CD4-positive, CD25-positive, alpha-beta regulatory T cell (primary cell): ENCODE results near the gene TMEM19. TPM values are rescaled to one million over a fixed set of nuclear protein-coding genes. Genes with fewer than 3 reads are reported as not detected.

Experiments used
- ATAC-seq, 2 donors: fragments of 150-1000 bp; cut with Tn5 transposase; one replicate each; pipeline ENCODE4 v1.10.0; 2021; ENCODE audit warnings: low read depth in 2 of 2, moderate number of reproducible peaks in 2 of 2, moderate library complexity in 1 of 2
- DNase-seq, 3 donors: peaks; one replicate each; pipeline versions ENCODE4 v3.0.0 to v3.0.0-alpha.2; 2012 to 2022; ENCODE audit warnings: mixed read lengths in 1 of 3
- H3K27ac ChIP-seq: one replicate; pipeline ENCODE4 v1.7.0; 2013; ENCODE audit warnings: mild to moderate bottlenecking, low read length; ENCODE audit not compliant: insufficient read depth, poor library complexity, severe bottlenecking
- H3K27me3 ChIP-seq: one replicate; pipeline ENCODE4 v1.7.0; 2013; ENCODE audit warnings: low read length; ENCODE audit not compliant: control insufficient read depth, insufficient read depth
- H3K36me3 ChIP-seq: one replicate; pipeline ENCODE4 v1.7.0; 2013; ENCODE audit warnings: mild to moderate bottlenecking, low read length, moderate library complexity; ENCODE audit not compliant: control insufficient read depth, insufficient read depth
- H3K4me1 ChIP-seq: 2 replicates; pipeline ENCODE4 v1.7.0; 2013; ENCODE audit warnings: mild to moderate bottlenecking, low read length; ENCODE audit not compliant: insufficient read depth, control insufficient read depth, poor library complexity, severe bottlenecking
- H3K4me3 ChIP-seq: one replicate; pipeline ENCODE4 v1.7.0; 2013; ENCODE audit warnings: low read depth, mild to moderate bottlenecking, low read length, moderate library complexity
- H3K9me3 ChIP-seq, 2 experiments: 1 replicate in 1 of 2; 2 replicates in 1 of 2; pipeline ENCODE4 v1.7.0; 2013; ENCODE audit warnings: low read length in 2 of 2, mild to moderate bottlenecking in 1 of 2, moderate library complexity in 1 of 2; ENCODE audit not compliant: control insufficient read depth in 2 of 2
- H3K27ac Mint-ChIP-seq, 3 donors: one replicate each; pipeline ENCODE4 v1.8.0; 2020 to 2022; ENCODE audit warnings: mild to moderate bottlenecking in 3 of 3, mixed read lengths in 3 of 3, moderate library complexity in 2 of 3
- H3K27me3 Mint-ChIP-seq: one replicate; pipeline ENCODE4 v1.8.0; 2022; ENCODE audit warnings: mild to moderate bottlenecking, mixed read lengths
- H3K36me3 Mint-ChIP-seq: one replicate; pipeline ENCODE4 v1.8.0; 2020; ENCODE audit warnings: mixed read lengths
- H3K4me1 Mint-ChIP-seq, 4 donors: one replicate each; pipeline ENCODE4 v1.8.0; 2020 to 2022; ENCODE audit warnings: mixed read lengths in 4 of 4, mild to moderate bottlenecking in 1 of 4
- H3K4me3 Mint-ChIP-seq, 4 donors: one replicate each; pipeline ENCODE4 v1.8.0; 2020 to 2022; ENCODE audit warnings: mild to moderate bottlenecking in 4 of 4, mixed read lengths in 4 of 4, moderate library complexity in 3 of 4
- H3K9me3 Mint-ChIP-seq, 7 donors: one replicate each; pipeline ENCODE4 v1.8.0; 2020 to 2022; ENCODE audit warnings: mixed read lengths in 7 of 7, mild to moderate bottlenecking in 3 of 7, moderate library complexity in 2 of 7
- polyA plus RNA-seq, 4 donors: library from polyadenylated mRNA; unstranded; fragments of 300-500 nt; fragmentation: Illumina TruSeq; gene quantifications; one replicate each; pipeline ENCODE4 v1.2.3, GENCODE V29; 2021
- total RNA-seq: library from RNA; stranded (reverse); gene quantifications from one replicate; pipeline ENCODE4 v1.2.3, GENCODE V29; 2022

The TMEM19 gene
- total and polyA plus RNA-seq, 5 donors from 2014 or later, result 10.8 to 33.3 (median 24.7) TPM

DNA sequence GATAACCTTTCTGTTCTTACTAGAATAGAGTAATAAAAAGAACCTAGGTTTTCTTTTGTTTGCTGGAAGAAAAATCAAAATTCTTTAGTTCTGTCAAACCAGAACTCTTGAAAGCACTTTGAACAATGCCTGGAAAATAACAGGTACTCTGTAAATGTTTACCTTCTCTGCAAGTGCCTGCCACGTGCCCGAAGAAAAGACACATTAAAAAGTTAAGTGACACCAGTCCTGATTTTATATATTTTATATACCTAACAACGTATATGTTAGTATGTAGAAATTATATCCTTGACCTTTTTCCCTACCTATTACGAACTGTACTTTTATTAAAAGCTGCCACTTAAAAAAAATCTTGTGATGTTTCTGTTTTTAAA is 20.8 kb upstream of the TMEM19 start:
- H3K4me1 ChIP-seq, result peaks cover 38% of the 10 kb centered on the region
- H3K36me3 ChIP-seq, result peaks cover under 1% of the 10 kb centered on the region
- peak in 1 of 3 donors; percentile 30 for DNase-seq
- H3K27ac ChIP-seq, result peak overlapping the region; percentile 99
- H3K27ac Mint-ChIP-seq, result peak overlapping the region; percentile 99 to 100 (median 99)
- peaks cover 11 to 54% (median 36%) of the 10 kb centered on the region in 4 donors for H3K4me1 Mint-ChIP-seq
- peaks cover 0 to 1% (median 0%) of the 10 kb centered on the region in 7 donors for H3K9me3 Mint-ChIP-seq
- peak overlapping the region; percentile 95 to 100 (median 98) for H3K4me3 Mint-ChIP-seq
- H3K27me3 ChIP-seq, result no peaks in the 10 kb centered on the region
- peaks cover 13% of the 10 kb centered on the region for H3K36me3 Mint-ChIP-seq
- H3K9me3 ChIP-seq, result no peaks in the 10 kb centered on the region
- peak overlapping the region; percentile 97 for H3K4me3 ChIP-seq
- H3K27me3 Mint-ChIP-seq, result peaks cover 4% of the 10 kb centered on the region
- no peak for ATAC-seq

DNA sequence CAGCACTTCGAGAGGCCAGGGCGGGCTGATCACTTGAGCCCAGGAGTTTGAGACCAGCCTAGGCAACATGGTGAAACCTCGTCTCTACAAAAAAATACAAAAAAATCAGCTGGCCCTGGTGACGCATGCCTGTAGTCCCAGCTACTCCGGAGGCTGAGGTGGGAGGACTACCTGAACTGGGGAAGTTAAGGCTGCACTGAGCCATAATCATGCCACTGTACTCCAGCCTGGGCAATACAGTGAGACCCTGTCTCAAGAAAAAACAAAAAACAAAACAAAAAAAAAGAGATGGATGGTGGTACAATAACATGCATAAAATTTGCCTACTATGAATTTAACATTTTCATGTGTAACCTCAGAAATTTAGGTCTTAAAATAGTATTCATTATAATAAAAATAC is 19.6 kb upstream of the TMEM19 start:
- Mint-ChIP-seq H3K27ac (peak overlapping the region in 1 of 3 donors; percentile 99), H3K9me3 (peaks cover 0 to 1% (median 0%) of the 10 kb centered on the region in 7 donors), H3K4me3 (peak overlapping the region in 1 of 4 donors; percentile 6), H3K4me1 (peaks cover 11 to 48% (median 36%) of the 10 kb centered on the region in 4 donors), H3K27me3 (peaks cover 4% of the 10 kb centered on the region), H3K36me3 (peaks cover 13% of the 10 kb centered on the region)
- no peaks in the 10 kb centered on the region for H3K36me3 ChIP-seq
- H3K4me1 ChIP-seq, result peaks cover 26% of the 10 kb centered on the region
- no peak for DNase-seq
- no peak overlapping the region for H3K4me3 ChIP-seq
- no peaks in the 10 kb centered on the region for H3K27me3 ChIP-seq
- no peak overlapping the region for H3K27ac ChIP-seq
- ATAC-seq, result no peak
- no peaks in the 10 kb centered on the region for H3K9me3 ChIP-seq

DNA sequence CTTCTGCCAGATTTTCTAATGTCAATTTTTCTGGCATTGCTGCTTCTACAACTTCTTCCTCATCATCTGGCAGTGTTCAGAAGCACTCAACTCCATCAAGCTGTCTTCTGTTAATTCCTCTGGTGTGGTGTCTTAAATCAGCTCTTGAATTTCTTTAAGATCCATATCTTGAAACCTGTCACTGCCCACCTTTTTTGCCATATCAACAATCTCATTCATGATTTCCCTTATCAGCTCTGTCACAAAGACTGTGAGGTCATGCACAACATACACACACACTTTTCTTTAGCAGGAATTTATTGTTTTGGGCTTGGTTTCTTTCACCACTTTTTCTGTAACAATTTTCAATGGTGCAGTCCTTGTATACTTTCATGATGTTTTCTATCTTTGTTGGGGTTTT is 14.6 kb upstream of the TMEM19 start:
- Histone ChIP-seq H3K36me3 (no peaks in the 10 kb centered on the region), H3K27ac (no peak overlapping the region), H3K4me1 (no peaks in the 10 kb centered on the region), H3K27me3 (no peaks in the 10 kb centered on the region), H3K9me3 (no peaks in the 10 kb centered on the region), H3K4me3 (no peak overlapping the region)
- Mint-ChIP-seq H3K9me3 (peaks cover 0 to 1% (median 0%) of the 10 kb centered on the region in 7 donors), H3K4me3 (peak overlapping the region in 1 of 4 donors; percentile 7), H3K36me3 (peaks cover 17% of the 10 kb centered on the region), H3K4me1 (peaks cover 14 to 18% (median 16%) of the 10 kb centered on the region in 4 donors), H3K27ac (peak overlapping the region in 1 of 3 donors; percentile 19), H3K27me3 (no peaks in the 10 kb centered on the region)
- DNase-seq (no peak), ATAC-seq (no peak)

DNA sequence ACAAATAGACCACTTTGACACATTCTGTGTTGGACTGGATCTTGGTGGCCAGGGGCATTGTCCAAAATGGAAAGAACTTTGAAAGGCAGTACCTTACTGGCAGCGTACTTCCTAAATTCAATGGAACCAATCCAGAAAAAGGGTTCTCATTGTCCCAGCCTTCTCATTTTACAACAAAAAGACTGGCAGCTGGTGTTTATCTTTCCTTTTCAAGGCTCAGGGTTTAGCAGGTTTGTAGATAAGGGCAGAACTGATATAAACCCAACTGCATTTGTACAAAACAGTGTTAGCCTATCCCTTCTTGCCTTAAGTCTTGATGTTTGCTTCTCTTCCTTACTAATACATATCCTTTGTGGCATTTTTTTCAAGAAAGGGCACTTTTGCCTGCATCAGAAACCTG is 14.1 kb upstream of the TMEM19 start:
- DNase-seq (no peak), ATAC-seq (no peak)
- Histone ChIP-seq H3K36me3 (no peaks in the 10 kb centered on the region), H3K4me3 (no peak overlapping the region), H3K27me3 (no peaks in the 10 kb centered on the region), H3K27ac (no peak overlapping the region), H3K4me1 (no peaks in the 10 kb centered on the region), H3K9me3 (no peaks in the 10 kb centered on the region)
- Mint-ChIP-seq H3K27ac (peak overlapping the region in 2 of 3 donors; percentile 19 to 38), H3K9me3 (peaks cover 0 to 1% (median 0%) of the 10 kb centered on the region in 7 donors), H3K4me3 (peak overlapping the region in 1 of 4 donors; percentile 7), H3K27me3 (no peaks in the 10 kb centered on the region), H3K4me1 (peaks cover 14 to 18% (median 15%) of the 10 kb centered on the region in 4 donors), H3K36me3 (peaks cover 20% of the 10 kb centered on the region)

DNA sequence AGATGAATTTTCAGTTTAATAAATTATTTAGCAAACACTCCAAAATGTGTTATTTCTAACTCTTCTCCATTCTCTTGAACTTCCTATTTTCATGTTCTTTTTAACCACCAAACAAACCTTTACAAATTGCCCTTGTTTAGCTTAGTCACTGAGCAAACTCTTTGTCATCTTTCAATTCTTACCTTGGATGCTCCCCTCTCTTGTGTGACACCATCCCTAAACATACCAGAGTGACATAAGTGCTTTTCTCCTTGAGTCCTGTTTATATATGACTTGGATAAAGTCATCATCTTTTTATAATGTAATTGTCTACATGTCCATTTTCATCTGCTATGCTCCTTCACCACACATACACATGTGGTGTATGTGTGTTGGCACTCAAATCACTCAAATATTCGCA is 3.4 kb upstream of the TMEM19 start:
- Histone ChIP-seq H3K27ac (no peak overlapping the region), H3K36me3 (no peaks in the 10 kb centered on the region), H3K4me3 (no peak overlapping the region), H3K9me3 (no peaks in the 10 kb centered on the region), H3K27me3 (no peaks in the 10 kb centered on the region), H3K4me1 (peaks cover 26% of the 10 kb centered on the region)
- Mint-ChIP-seq H3K27me3 (peaks cover 4% of the 10 kb centered on the region), H3K4me1 (peaks cover 4 to 16% (median 11%) of the 10 kb centered on the region in 4 donors), H3K9me3 (no peaks in the 10 kb centered on the region), H3K4me3 (no peak overlapping the region), H3K27ac (peak overlapping the region in 1 of 3 donors; percentile 2), H3K36me3 (no peaks in the 10 kb centered on the region)
- DNase-seq, result no peak
- ATAC-seq, result no peak

DNA sequence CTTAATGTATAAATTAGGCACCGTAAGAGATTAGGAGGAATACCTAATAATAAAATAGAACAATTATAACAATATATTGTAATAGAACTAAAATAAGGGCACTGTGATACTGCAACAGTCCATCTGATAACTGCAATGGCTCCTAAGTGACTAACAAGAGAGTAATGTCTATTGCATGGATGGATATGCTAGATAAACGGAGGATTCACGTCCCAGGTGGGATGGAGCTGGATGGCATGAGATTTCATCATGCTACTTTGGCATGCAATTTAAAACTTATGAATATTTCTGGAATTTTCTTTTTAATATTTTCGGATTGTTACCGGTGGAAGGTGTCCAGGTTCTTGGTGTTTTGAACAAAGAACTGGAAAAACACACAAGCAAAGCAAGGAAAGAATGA is 2.2 kb upstream of the TMEM19 start:
- H3K4me1 Mint-ChIP-seq, result peaks cover 13 to 28% (median 19%) of the 10 kb centered on the region in 4 donors
- H3K27me3 Mint-ChIP-seq, result peaks cover 4% of the 10 kb centered on the region
- H3K36me3 Mint-ChIP-seq, result no peaks in the 10 kb centered on the region
- Histone ChIP-seq H3K9me3 (no peaks in the 10 kb centered on the region), H3K27ac (no peak overlapping the region), H3K27me3 (no peaks in the 10 kb centered on the region), H3K4me3 (no peak overlapping the region), H3K36me3 (no peaks in the 10 kb centered on the region), H3K4me1 (peaks cover 34% of the 10 kb centered on the region)
- H3K9me3 Mint-ChIP-seq, result no peaks in the 10 kb centered on the region
- H3K4me3 Mint-ChIP-seq, result peak overlapping the region in 3 of 4 donors; percentile 54 to 98 (median 67)
- no peak overlapping the region for H3K27ac Mint-ChIP-seq
- DNase-seq (no peak), ATAC-seq (no peak)

DNA sequence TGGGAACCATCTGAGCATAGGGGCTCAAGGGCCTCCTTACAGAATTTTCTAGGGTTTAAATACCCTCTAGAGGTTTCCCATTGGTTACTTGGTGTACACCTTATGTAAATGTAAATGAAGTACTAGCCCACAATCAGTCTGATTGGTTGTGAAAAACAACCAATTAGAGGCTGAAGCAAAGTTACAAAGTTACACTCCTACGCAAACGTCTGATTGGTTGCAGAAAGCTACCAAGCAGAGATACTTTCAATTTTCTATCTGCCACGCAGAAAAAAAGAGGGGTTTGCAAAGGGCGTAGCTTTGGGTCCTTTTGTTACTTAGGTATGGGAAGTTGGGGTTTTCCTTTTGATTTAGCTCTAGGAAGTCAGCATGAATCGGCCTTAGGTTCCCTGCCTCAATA is 1.8 kb upstream of the TMEM19 start:
- peaks cover 4% of the 10 kb centered on the region for H3K27me3 Mint-ChIP-seq
- DNase-seq, result peak in 2 of 3 donors; percentile 34 to 58

DNA sequence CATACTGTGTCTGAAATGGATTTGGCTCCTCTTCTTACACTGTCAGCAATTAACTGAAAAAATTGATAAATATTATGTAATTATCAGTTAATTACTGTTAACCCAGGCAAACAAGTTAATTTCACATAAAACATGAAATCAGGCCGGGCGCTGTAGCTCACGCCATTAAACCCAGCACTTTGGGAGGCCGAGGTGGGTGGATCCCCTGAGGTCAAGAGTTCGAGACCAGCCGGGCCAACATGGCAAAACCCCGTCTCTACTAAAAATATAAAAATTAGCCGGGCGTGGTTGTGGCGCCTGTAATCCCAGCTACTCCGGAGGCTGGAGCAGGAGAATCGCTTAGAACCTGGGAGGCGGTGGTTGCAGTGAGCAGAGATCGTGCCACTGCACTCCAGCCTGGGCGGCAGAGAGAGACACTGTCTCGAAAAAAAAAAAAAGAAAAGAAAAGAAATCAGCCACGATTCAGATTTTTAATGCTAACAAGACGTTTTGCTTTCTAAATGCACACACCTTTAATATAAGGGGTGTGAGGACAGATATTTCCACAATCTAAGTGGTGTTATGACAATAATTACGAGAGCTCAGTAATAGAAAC is 473 bp upstream of the TMEM19 start:
- Mint-ChIP-seq H3K4me3 (peak overlapping the region; percentile 90 to 98 (median 94)), H3K36me3 (no peaks in the 10 kb centered on the region), H3K27me3 (peaks cover 4% of the 10 kb centered on the region), H3K27ac (peak overlapping the region; percentile 83 to 94 (median 87)), H3K4me1 (peaks cover 16 to 34% (median 28%) of the 10 kb centered on the region in 4 donors), H3K9me3 (no peaks in the 10 kb centered on the region)
- Histone ChIP-seq H3K36me3 (no peaks in the 10 kb centered on the region), H3K4me1 (peaks cover 36% of the 10 kb centered on the region), H3K27me3 (no peaks in the 10 kb centered on the region), H3K9me3 (no peaks in the 10 kb centered on the region), H3K4me3 (peak overlapping the region; percentile 98), H3K27ac (peak overlapping the region; percentile 85)
- ATAC-seq, result no peak
- DNase-seq, result no peak

More for the DNA sequence above, 1.8 kb upstream of the TMEM19 start:
- H3K36me3 ChIP-seq, result no peaks in the 10 kb centered on the region
- H3K4me1 ChIP-seq, result peaks cover 36% of the 10 kb centered on the region
- Mint-ChIP-seq H3K9me3 (no peaks in the 10 kb centered on the region), H3K36me3 (no peaks in the 10 kb centered on the region), H3K4me1 (peaks cover 15 to 32% (median 21%) of the 10 kb centered on the region in 4 donors), H3K4me3 (peak overlapping the region; percentile 46 to 98 (median 60)), H3K27ac (no peak overlapping the region)
- ATAC-seq, result no peak
- no peaks in the 10 kb centered on the region for H3K9me3 ChIP-seq
- no peaks in the 10 kb centered on the region for H3K27me3 ChIP-seq
- peak overlapping the region; percentile 33 for H3K27ac ChIP-seq
- peak overlapping the region; percentile 59 for H3K4me3 ChIP-seq
